Right ventricle myocardium inferior (tissue), 1 donor: ENCODE results near the gene RPS27L. TPM values are rescaled to one million over a fixed set of nuclear protein-coding genes. Genes with fewer than 3 reads are reported as not detected.
"Not testable (repeated sequence)": the region's sequence is repeated elsewhere in the genome, so short reads cannot be mapped to it uniquely, and the experiment has no call there.

Source experiments
- ATAC-seq: fragments of 200-7000 bp; cut with Tn5 transposase; one replicate; pipeline ENCODE4 v1.9.1; 2020; ENCODE audit warnings: mild to moderate bottlenecking, moderate library complexity
- DNase-seq: peaks from one replicate; pipeline ENCODE4 v3.0.0; 2021; ENCODE audit errors: missing footprints
- intact Hi-C: fragments of 100-400 bp; cut with DNase I; formaldehyde crosslinking; loops from one replicate; pipeline ENCODE4 v1.11.0; 2022
- total RNA-seq: library from RNA; stranded (reverse); fragmentation: NEBNext Ultra II Directional; extraction: Animal tissue kit (Norgen Biotek cat#: 25700); gene quantifications from one replicate; pipeline ENCODE4 v1.2.1, GENCODE V29; 2021
- donor health status: DM: no; HTN: yes; CAD: no; lungs with severe emphysema.

Gene RPS27L
- total RNA-seq, 1 donor from 2014 or later: 193 TPM

- no peak for DNase-seq
- intact Hi-C loops: no loop called here
- no peak for ATAC-seq
Observed at GRCh38 chr15:63114465-63114864, 42.8 kb downstream of the RPS27L start.

- DNase-seq (no peak), ATAC-seq (no peak)
- intact Hi-C loops: no loop called here
Observed at GRCh38 chr15:63112871-63113270, 44.4 kb downstream of the RPS27L start.

GRCh38 chr15:63111481-63111880 lies 45.8 kb downstream of the RPS27L start:
- intact Hi-C loops: no loop called here
- ATAC-seq (no peak), DNase-seq (no peak)

- ATAC-seq (no peak), DNase-seq (no peak)
- intact Hi-C loops: no loop called here
Observed at GRCh38 chr15:63110428-63111026, 46.8 kb downstream of the RPS27L start.

- DNase-seq (no peak), ATAC-seq (no peak)
- intact Hi-C loops: no loop called here
Observed at GRCh38 chr15:63109920-63110319, 47.4 kb downstream of the RPS27L start.

- DNase-seq (no peak), ATAC-seq (no peak)
- intact Hi-C loops: no loop called here
Observed at GRCh38 chr15:63109498-63109897, 47.8 kb downstream of the RPS27L start.

- DNase-seq (no peak), ATAC-seq (no peak)
- intact Hi-C loops: no loop called here
Observed at GRCh38 chr15:63107895-63108546, 49.3 kb downstream of the RPS27L start.

GRCh38 chr15:63105354-63105753 lies 51.9 kb downstream of the RPS27L start:
- intact Hi-C loops, DNase-seq, ATAC-seq: not testable (repeated sequence)

- ATAC-seq: no peak
- intact Hi-C loops: no loop called here
Observed at GRCh38 chr15:63104727-63105126, 52.5 kb downstream of the RPS27L start.

GRCh38 chr15:63103416-63103815 lies 53.9 kb downstream of the RPS27L start:
- no peak for ATAC-seq
- no peak for DNase-seq
- intact Hi-C loops: no loop called here

More at GRCh38 chr15:63104727-63105126, 52.5 kb downstream of the RPS27L start:
- DNase-seq: no peak

- intact Hi-C loops, ATAC-seq, DNase-seq: not testable (repeated sequence)
Observed at GRCh38 chr15:63099581-63099980, 57.7 kb downstream of the RPS27L start.

GRCh38 chr15:63098901-63099300 lies 58.4 kb downstream of the RPS27L start:
- DNase-seq, intact Hi-C loops, ATAC-seq: not testable (repeated sequence)

Other genes with a start within 250 kb of the RPS27L start
- gene TPM1, start 114.7 kb downstream of the RPS27L start, total RNA-seq: 13,805 TPM
- gene LACTB, start 35.6 kb downstream of the RPS27L start, total RNA-seq: 29.5 TPM
- gene RAB8B, start 32.1 kb upstream of the RPS27L start, total RNA-seq: 12.3 TPM
- 6.2 TPM for gene APH1B, start 120.1 kb upstream of the RPS27L start, total RNA-seq
- 0.65 TPM for gene CA12, start 224.4 kb upstream of the RPS27L start, total RNA-seq